Esophagus muscularis mucosa (tissue), 4 donors: ENCODE results near the gene ZNF423.

Experiments
- EP300 ChIP-seq: sonication (generic); formaldehyde crosslinking; IDR thresholded peaks from one replicate; pipeline ENCODE4 v1.6.1; 2017; ENCODE audit warnings: antibody characterized with exemption
- POLR2A ChIP-seq: fragments of 450-650 bp; IDR thresholded peaks from one replicate; pipeline ENCODE4 v1.6.1; 2017; ENCODE audit warnings: antibody characterized with exemption, moderate library complexity, mild to moderate bottlenecking, low read depth
- POLR2AphosphoS5 ChIP-seq, 2 donors: sonication (generic); formaldehyde crosslinking; IDR thresholded peaks; one replicate each; pipeline ENCODE4 v1.6.1; 2017; ENCODE audit warnings: antibody characterized with exemption in 2 of 2
- TF ChIP-seq, protein P1 (sequence below), 3 experiments: fragments of 200-600 bp in 2 of 3; fragments of 450-650 bp in 1 of 3; sonication (generic) in 2 of 3; IDR thresholded peaks; one replicate each; pipeline ENCODE4 v1.5.1; 2017 to 2019; ENCODE audit warnings: antibody characterized with exemption in 3 of 3, mild to moderate bottlenecking in 2 of 3, moderate library complexity in 1 of 3

GRCh38 chr16:49695782-49696413 lies 160.0 kb downstream of the ZNF423 start:
- TF ChIP-seq, protein P1, sequence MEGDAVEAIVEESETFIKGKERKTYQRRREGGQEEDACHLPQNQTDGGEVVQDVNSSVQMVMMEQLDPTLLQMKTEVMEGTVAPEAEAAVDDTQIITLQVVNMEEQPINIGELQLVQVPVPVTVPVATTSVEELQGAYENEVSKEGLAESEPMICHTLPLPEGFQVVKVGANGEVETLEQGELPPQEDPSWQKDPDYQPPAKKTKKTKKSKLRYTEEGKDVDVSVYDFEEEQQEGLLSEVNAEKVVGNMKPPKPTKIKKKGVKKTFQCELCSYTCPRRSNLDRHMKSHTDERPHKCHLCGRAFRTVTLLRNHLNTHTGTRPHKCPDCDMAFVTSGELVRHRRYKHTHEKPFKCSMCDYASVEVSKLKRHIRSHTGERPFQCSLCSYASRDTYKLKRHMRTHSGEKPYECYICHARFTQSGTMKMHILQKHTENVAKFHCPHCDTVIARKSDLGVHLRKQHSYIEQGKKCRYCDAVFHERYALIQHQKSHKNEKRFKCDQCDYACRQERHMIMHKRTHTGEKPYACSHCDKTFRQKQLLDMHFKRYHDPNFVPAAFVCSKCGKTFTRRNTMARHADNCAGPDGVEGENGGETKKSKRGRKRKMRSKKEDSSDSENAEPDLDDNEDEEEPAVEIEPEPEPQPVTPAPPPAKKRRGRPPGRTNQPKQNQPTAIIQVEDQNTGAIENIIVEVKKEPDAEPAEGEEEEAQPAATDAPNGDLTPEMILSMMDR (IDR thresholded peaks at IDR 0.05), result no peak
- TF ChIP-seq POLR2A (no peak), EP300 (no peak), POLR2AphosphoS5 (IDR thresholded peaks at IDR 0.05) (no peak)
